ENCODE data around the gene NTRK2. TPM values are rescaled to one million over a fixed set of nuclear protein-coding genes. Genes with fewer than 3 reads are reported as not detected.

The NTRK2 gene
- total and polyA plus RNA-seq, 7 donors: 0.46 to 3.0 (median 2.1) TPM

DNA sequence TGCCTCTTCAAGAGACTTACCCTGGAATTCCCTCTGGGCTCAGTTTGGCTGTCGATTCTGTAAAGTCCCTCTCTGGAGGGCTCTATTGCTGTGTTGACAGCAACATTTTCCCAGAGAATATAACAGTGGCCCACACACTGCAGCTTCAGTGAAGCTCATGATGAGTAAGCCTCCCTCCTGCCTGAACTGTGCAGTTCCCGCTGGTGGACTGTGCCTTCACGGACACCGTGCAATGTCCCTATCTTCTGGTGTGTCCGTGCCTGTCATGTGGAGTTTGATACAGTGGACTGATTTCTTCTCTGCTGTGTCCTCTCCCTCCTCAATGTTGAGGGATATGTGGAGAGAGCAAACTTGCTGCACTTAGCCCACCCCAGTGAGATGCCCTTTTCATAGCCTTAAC lies 109.0 kb downstream of the NTRK2 start:
- no peak overlapping the region for H3K4me3 ChIP-seq
- WGBS, 2 donors: 79 to 94% methylated on average over 5 of the region's 5 CpGs
- H3K27me3 ChIP-seq: no peaks in the 10 kb centered on the region
- intact Hi-C loops (cut with DNase I): no loop called here
- no peaks in the 10 kb centered on the region for H3K36me3 ChIP-seq
- no peaks in the 10 kb centered on the region for H3K4me1 ChIP-seq
- no peak for DNase-seq
- TF ChIP-seq, protein P1, sequence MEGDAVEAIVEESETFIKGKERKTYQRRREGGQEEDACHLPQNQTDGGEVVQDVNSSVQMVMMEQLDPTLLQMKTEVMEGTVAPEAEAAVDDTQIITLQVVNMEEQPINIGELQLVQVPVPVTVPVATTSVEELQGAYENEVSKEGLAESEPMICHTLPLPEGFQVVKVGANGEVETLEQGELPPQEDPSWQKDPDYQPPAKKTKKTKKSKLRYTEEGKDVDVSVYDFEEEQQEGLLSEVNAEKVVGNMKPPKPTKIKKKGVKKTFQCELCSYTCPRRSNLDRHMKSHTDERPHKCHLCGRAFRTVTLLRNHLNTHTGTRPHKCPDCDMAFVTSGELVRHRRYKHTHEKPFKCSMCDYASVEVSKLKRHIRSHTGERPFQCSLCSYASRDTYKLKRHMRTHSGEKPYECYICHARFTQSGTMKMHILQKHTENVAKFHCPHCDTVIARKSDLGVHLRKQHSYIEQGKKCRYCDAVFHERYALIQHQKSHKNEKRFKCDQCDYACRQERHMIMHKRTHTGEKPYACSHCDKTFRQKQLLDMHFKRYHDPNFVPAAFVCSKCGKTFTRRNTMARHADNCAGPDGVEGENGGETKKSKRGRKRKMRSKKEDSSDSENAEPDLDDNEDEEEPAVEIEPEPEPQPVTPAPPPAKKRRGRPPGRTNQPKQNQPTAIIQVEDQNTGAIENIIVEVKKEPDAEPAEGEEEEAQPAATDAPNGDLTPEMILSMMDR (IDR thresholded peaks at IDR 0.05): no peak
- TF ChIP-seq POLR2AphosphoS5 (IDR thresholded peaks at IDR 0.05): no peak
- TF ChIP-seq POLR2A (IDR thresholded peaks at IDR 0.05): no peak
- TF ChIP-seq EP300 (IDR thresholded peaks at IDR 0.05): no peak
- H3K27ac ChIP-seq: no peak overlapping the region
- H3K9me3 ChIP-seq: no peaks in the 10 kb centered on the region

DNA sequence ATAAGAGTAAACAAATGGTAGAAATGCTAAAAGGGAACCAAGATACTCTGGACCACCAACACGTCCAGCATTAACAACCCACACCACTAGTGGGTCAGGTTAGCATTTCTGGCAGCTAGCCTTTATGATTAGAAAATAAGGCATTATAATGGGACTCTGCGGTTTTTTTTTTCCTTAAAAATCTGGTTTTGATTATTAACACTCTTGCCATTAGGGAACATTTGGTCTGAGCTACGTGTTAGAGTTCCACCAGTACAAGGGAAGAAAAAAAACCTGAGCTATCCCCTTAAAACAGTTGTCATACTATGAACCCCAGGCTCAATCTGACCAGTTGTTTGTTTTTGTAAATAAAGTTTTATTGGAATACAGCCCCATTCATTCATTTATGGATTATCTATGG lies 110.4 kb downstream of the NTRK2 start:
- intact Hi-C loops (cut with DNase I): no loop called here
- Histone ChIP-seq H3K36me3 (no peaks in the 10 kb centered on the region), H3K27me3 (no peaks in the 10 kb centered on the region), H3K27ac (no peak overlapping the region), H3K4me1 (no peaks in the 10 kb centered on the region), H3K4me3 (no peak overlapping the region), H3K9me3 (no peaks in the 10 kb centered on the region)
- no peak for DNase-seq
- no peak for TF ChIP-seq POLR2A (IDR thresholded peaks at IDR 0.05)
- TF ChIP-seq, protein P1 (IDR thresholded peaks at IDR 0.05): no peak
- TF ChIP-seq POLR2AphosphoS5 (IDR thresholded peaks at IDR 0.05): no peak
- no peak for TF ChIP-seq EP300 (IDR thresholded peaks at IDR 0.05)
- WGBS, 2 donors: 71 to 86% methylated on average over 3 of the region's 3 CpGs

DNA sequence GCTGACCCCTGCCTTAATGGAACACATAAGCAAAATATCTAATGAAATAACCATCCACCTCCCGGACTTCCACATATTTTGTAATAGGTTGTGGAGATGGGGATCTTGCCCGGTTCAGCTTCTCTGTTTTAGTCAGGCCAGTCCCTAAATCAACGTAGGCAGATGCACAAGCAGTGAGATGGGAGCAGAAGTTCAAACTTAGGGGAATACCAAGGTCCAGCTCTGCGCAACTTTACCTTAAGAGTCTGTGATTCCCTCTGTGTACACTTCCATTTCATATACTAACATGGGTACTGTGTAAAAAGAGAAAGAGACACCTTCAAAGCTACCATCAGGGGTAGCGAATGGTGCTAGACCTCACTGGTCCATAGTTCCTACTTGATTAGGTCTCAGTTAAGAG lies 110.9 kb downstream of the NTRK2 start:
- Histone ChIP-seq H3K4me3 (no peak overlapping the region), H3K4me1 (no peaks in the 10 kb centered on the region), H3K27ac (no peak overlapping the region), H3K27me3 (no peaks in the 10 kb centered on the region), H3K36me3 (no peaks in the 10 kb centered on the region), H3K9me3 (no peaks in the 10 kb centered on the region)
- 92 to 93% methylated on average over 5 of the region's 5 CpGs for WGBS, 2 donors
- intact Hi-C loops (cut with DNase I): no loop called here
- no peak for DNase-seq
- TF ChIP-seq EP300 (IDR thresholded peaks at IDR 0.05) (no peak), POLR2AphosphoS5 (IDR thresholded peaks at IDR 0.05) (no peak), POLR2A (IDR thresholded peaks at IDR 0.05) (no peak)
- TF ChIP-seq, protein P1 (IDR thresholded peaks at IDR 0.05): no peak

DNA sequence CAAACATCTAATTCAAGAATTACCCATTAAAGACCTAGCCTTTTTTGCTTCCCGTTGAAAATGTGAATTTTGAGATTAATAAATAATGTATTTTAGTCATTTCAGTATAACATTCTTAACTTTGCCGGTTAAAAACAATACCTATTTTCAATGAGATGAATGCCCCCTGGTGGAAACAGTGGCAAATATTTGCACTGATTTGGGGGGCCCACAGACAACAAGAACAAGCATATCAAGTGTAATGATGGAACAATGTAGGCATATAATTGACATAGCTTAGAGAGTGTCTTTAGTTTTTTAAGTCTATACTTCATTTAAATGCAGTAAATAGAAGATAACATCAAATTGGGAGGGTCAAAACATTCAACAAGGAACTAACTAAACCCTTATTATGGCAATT lies 111.9 kb downstream of the NTRK2 start:
- H3K36me3 ChIP-seq: no peaks in the 10 kb centered on the region
- WGBS, 2 donors: 52 to 72% methylated on average over 2 of the region's 2 CpGs
- no peak overlapping the region for H3K4me3 ChIP-seq
- no peaks in the 10 kb centered on the region for H3K4me1 ChIP-seq
- H3K27me3 ChIP-seq: no peaks in the 10 kb centered on the region
- H3K9me3 ChIP-seq: no peaks in the 10 kb centered on the region
- DNase-seq: no peak
- intact Hi-C loops (cut with DNase I): no loop called here
- TF ChIP-seq POLR2A (IDR thresholded peaks at IDR 0.05) (no peak), EP300 (IDR thresholded peaks at IDR 0.05) (no peak), POLR2AphosphoS5 (IDR thresholded peaks at IDR 0.05) (no peak)
- TF ChIP-seq, protein P1 (IDR thresholded peaks at IDR 0.05): no peak
- no peak overlapping the region for H3K27ac ChIP-seq
